IPS-20b (cell line): Measurements from ENCODE around the gene LENG8.
"Not testable (repeated sequence)": the region's sequence is repeated elsewhere in the genome, so short reads cannot be mapped to it uniquely, and the experiment has no call there.

Experiments
- H3K27ac ChIP-seq: one replicate; pipeline ENCODE4 v1.5.1; 2013; ENCODE audit warnings: low read length
- H3K27me3 ChIP-seq: 2 replicates; pipeline ENCODE4 v1.6.1; 2013; ENCODE audit warnings: mild to moderate bottlenecking, low read length, inconsistent platforms; ENCODE audit not compliant: insufficient read depth
- H3K36me3 ChIP-seq: 2 replicates; pipeline ENCODE4 v1.6.1; 2013; ENCODE audit warnings: low read depth, mild to moderate bottlenecking, inconsistent platforms, low read length, moderate library complexity; ENCODE audit not compliant: insufficient read depth
- H3K4me1 ChIP-seq: 2 replicates; pipeline ENCODE4 v1.6.1; 2013; ENCODE audit warnings: mild to moderate bottlenecking, control low read depth, inconsistent platforms, low read length, moderate library complexity; ENCODE audit not compliant: insufficient read depth
- H3K4me3 ChIP-seq: 2 replicates; pipeline ENCODE4 v1.5.1; 2013; ENCODE audit warnings: mild to moderate bottlenecking, low read length, inconsistent platforms
- H3K9ac ChIP-seq: 2 replicates; pipeline ENCODE4 v1.6.1; 2013; ENCODE audit warnings: low read depth, mild to moderate bottlenecking, inconsistent platforms, low read length, moderate library complexity
- H3K9me3 ChIP-seq: 2 replicates; pipeline ENCODE4 v1.6.1; 2013; ENCODE audit warnings: mild to moderate bottlenecking, low read depth, low read length, inconsistent platforms; ENCODE audit not compliant: insufficient read depth

Gene LENG8

DNA sequence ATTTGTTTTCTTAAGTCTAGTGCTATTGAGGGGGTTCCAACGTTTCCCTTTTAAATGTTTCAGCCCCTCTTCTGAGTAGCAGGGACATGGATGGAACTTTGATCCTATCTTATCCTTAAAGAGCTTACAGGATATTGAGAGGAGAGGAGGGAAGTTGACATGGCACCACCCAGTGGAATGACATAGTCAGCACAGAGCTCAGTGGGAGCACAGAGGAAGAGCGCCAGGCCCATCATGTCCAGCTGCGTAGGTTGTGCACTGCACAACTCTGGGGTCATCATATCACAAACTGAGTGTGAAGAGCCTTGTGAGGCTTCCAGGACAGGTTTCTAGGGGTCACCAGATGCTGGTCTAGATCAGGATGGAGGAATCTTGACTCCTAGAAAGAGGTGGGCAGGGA, 28.7 kb downstream of the LENG8 start:
- no peaks in the 10 kb centered on the region for H3K36me3 ChIP-seq
- no peak overlapping the region for H3K27ac ChIP-seq
- no peaks in the 10 kb centered on the region for H3K9me3 ChIP-seq
- H3K4me3 ChIP-seq: no peak overlapping the region
- no peak overlapping the region for H3K9ac ChIP-seq
- peaks cover 12% of the 10 kb centered on the region for H3K27me3 ChIP-seq
- peaks cover 4% of the 10 kb centered on the region; the same call in 1 of the 2 replicates for H3K4me1 ChIP-seq

GRCh38 chr19:54478677-54479266, 29.8 kb downstream of the LENG8 start:
- H3K4me1 ChIP-seq: no peaks in the 10 kb centered on the region
- no peaks in the 10 kb centered on the region for H3K36me3 ChIP-seq
- no peak overlapping the region for H3K27ac ChIP-seq
- no peak overlapping the region for H3K4me3 ChIP-seq
- H3K9me3 ChIP-seq: no peaks in the 10 kb centered on the region
- peaks cover 3% of the 10 kb centered on the region; the same call in 1 of the 2 replicates for H3K27me3 ChIP-seq
- H3K9ac ChIP-seq: no peak overlapping the region

- H3K27ac ChIP-seq: no peak overlapping the region
- no peaks in the 10 kb centered on the region for H3K9me3 ChIP-seq
- H3K4me3 ChIP-seq: no peak overlapping the region
- H3K9ac ChIP-seq: no peak overlapping the region
- no peaks in the 10 kb centered on the region for H3K27me3 ChIP-seq
- no peaks in the 10 kb centered on the region for H3K4me1 ChIP-seq
- no peaks in the 10 kb centered on the region for H3K36me3 ChIP-seq
These were observed 31.1 kb downstream of the LENG8 start for GRCh38 chr19:54480051-54480450.

- no peaks in the 10 kb centered on the region for H3K36me3 ChIP-seq
- H3K27ac ChIP-seq: no peak overlapping the region
- no peaks in the 10 kb centered on the region for H3K27me3 ChIP-seq
- no peaks in the 10 kb centered on the region for H3K4me1 ChIP-seq
- no peak overlapping the region for H3K9ac ChIP-seq
- H3K9me3 ChIP-seq: no peaks in the 10 kb centered on the region
- H3K4me3 ChIP-seq: no peak overlapping the region
These were observed 32.4 kb downstream of the LENG8 start for GRCh38 chr19:54481326-54481930.

- H3K9ac ChIP-seq: no peak overlapping the region
- no peak overlapping the region for H3K4me3 ChIP-seq
- no peaks in the 10 kb centered on the region for H3K27me3 ChIP-seq
- no peak overlapping the region for H3K27ac ChIP-seq
- H3K36me3 ChIP-seq: no peaks in the 10 kb centered on the region
- H3K4me1 ChIP-seq: no peaks in the 10 kb centered on the region
- no peaks in the 10 kb centered on the region for H3K9me3 ChIP-seq
These were observed 33.9 kb downstream of the LENG8 start for GRCh38 chr19:54482889-54483288.

- Histone ChIP-seq H3K9me3 (peaks cover 7% of the 10 kb centered on the region; the same call in 1 of the 2 replicates), H3K4me1 (no peaks in the 10 kb centered on the region), H3K27ac (no peak overlapping the region), H3K9ac (no peak overlapping the region), H3K36me3 (no peaks in the 10 kb centered on the region), H3K27me3 (no peaks in the 10 kb centered on the region), H3K4me3 (no peak overlapping the region)
These were observed 35.5 kb downstream of the LENG8 start for GRCh38 chr19:54484451-54484850.

DNA sequence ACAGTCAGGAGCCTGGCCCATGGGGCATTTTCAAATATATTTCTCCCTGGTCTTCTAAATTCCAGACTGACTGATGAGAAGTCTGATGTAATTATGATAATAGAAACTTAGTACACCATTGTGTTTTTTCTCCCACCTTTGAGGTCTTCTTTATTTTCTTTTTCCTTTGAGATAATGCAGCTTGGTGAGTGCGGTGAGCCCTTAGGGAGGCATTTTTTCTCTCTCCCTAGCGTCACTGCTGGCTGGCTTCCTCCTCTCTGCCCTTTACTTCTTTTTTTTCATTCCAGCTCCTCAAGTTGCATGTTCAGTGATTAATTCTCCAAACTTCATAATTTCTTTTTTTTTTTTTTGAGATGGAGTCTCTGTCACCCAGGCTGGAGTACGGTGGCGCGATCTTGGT, 36.9 kb downstream of the LENG8 start:
- no peak overlapping the region for H3K27ac ChIP-seq
- H3K4me3 ChIP-seq: no peak overlapping the region
- H3K27me3 ChIP-seq: no peaks in the 10 kb centered on the region
- H3K9me3 ChIP-seq: peaks cover 16% of the 10 kb centered on the region
- H3K9ac ChIP-seq: no peak overlapping the region
- no peaks in the 10 kb centered on the region for H3K4me1 ChIP-seq
- no peaks in the 10 kb centered on the region for H3K36me3 ChIP-seq

- Histone ChIP-seq H3K27ac (no peak overlapping the region), H3K36me3 (no peaks in the 10 kb centered on the region), H3K9me3 (peaks cover 30% of the 10 kb centered on the region), H3K4me3 (no peak overlapping the region), H3K9ac (no peak overlapping the region), H3K4me1 (no peaks in the 10 kb centered on the region), H3K27me3 (no peaks in the 10 kb centered on the region)
These were observed 40.3 kb downstream of the LENG8 start for GRCh38 chr19:54489341-54489740.

GRCh38 chr19:54489766-54490165, 40.8 kb downstream of the LENG8 start:
- H3K36me3 ChIP-seq: no peaks in the 10 kb centered on the region
- H3K9ac ChIP-seq: no peak overlapping the region
- H3K27me3 ChIP-seq: no peaks in the 10 kb centered on the region
- H3K27ac ChIP-seq: no peak overlapping the region
- H3K4me1 ChIP-seq: no peaks in the 10 kb centered on the region
- no peak overlapping the region for H3K4me3 ChIP-seq
- H3K9me3 ChIP-seq: peaks cover 30% of the 10 kb centered on the region

DNA sequence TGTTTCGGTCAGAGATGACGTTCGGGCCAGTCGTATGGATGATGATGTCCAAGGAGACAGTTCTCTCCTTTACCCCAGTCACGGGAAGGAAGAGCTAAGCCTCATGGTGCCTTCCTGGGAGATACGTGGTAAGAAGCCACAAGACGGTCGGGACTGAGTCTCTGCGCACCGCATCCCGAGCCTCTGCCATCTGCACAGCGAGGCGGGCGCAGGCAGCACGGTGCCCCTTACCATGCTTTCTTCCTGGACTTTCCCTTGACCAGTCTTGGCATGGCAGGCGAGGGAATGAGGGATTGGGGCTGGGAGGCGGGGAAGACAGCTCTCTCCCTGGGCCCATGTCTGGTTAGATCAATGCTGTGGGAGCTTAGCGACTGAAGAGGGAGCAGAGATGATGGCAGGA, 43.6 kb downstream of the LENG8 start:
- Histone ChIP-seq H3K4me1 (no peaks in the 10 kb centered on the region), H3K9ac (no peak overlapping the region), H3K9me3 (peaks cover 45% of the 10 kb centered on the region), H3K4me3 (no peak overlapping the region), H3K27me3 (no peaks in the 10 kb centered on the region), H3K27ac (no peak overlapping the region), H3K36me3 (no peaks in the 10 kb centered on the region)

- not testable (repeated sequence) for H3K27ac ChIP-seq, H3K9ac ChIP-seq, H3K36me3 ChIP-seq, H3K4me3 ChIP-seq, H3K4me1 ChIP-seq, H3K27me3 ChIP-seq
- H3K9me3 ChIP-seq: peaks cover 45% of the 10 kb centered on the region
These were observed 44.1 kb downstream of the LENG8 start for GRCh38 chr19:54493056-54493455.

- no peak overlapping the region for H3K4me3 ChIP-seq
- no peaks in the 10 kb centered on the region for H3K36me3 ChIP-seq
- H3K27ac ChIP-seq: no peak overlapping the region
- no peak overlapping the region for H3K9ac ChIP-seq
- no peaks in the 10 kb centered on the region for H3K27me3 ChIP-seq
- peaks cover 43% of the 10 kb centered on the region for H3K9me3 ChIP-seq
- no peaks in the 10 kb centered on the region for H3K4me1 ChIP-seq
These were observed 45.1 kb downstream of the LENG8 start for GRCh38 chr19:54493967-54494585.
